Mesothelial cell of epicardium (in vitro differentiated cells): ENCODE measurements around the gene NDST4. TPM values are rescaled to one million over a fixed set of nuclear protein-coding genes. Genes with fewer than 3 reads are reported as not detected.

ENCODE experiments used
- DNase-seq, 2 experiments: peaks; one replicate each; pipeline ENCODE4 v3.0.0; 2021; ENCODE audit warnings: low spot score in 2 of 2; ENCODE audit not compliant: unreplicated experiment in 2 of 2
- H3K27ac Mint-ChIP-seq: 2 replicates; pipeline ENCODE4 v1.8.0; 2021; ENCODE audit warnings: mixed read lengths
- H3K27me3 Mint-ChIP-seq: 2 replicates; pipeline ENCODE4 v1.8.0; 2021; ENCODE audit warnings: low read depth, mixed read lengths
- H3K36me3 Mint-ChIP-seq: 2 replicates; pipeline ENCODE4 v1.8.0; 2021; ENCODE audit warnings: mixed read lengths
- H3K4me1 Mint-ChIP-seq: 2 replicates; pipeline ENCODE4 v1.8.0; 2021; ENCODE audit warnings: mixed read lengths
- H3K4me3 Mint-ChIP-seq: 2 replicates; pipeline ENCODE4 v1.8.0; 2021; ENCODE audit warnings: mild to moderate bottlenecking, moderate library complexity, mixed read lengths
- H3K9me3 Mint-ChIP-seq: 2 replicates; pipeline ENCODE4 v1.8.0; 2021; ENCODE audit warnings: mixed read lengths
- CTCF ChIP-seq: fragments of 200-600 bp; sonication (generic); IDR thresholded peaks from one replicate; pipeline ENCODE4 v1.5.0; 2021; ENCODE audit warnings: antibody characterized with exemption; ENCODE audit not compliant: unreplicated experiment
- total RNA-seq: library from RNA; stranded (reverse); gene quantifications from 3 replicates; pipeline ENCODE4 v1.2.1, GENCODE V29; 2021

NDST4 gene
- total RNA-seq, 1 donor from 2014 or later = 0.09 TPM

GRCh38 chr4:114879916-114880669 lies 233.3 kb downstream of the NDST4 start:
- Mint-ChIP-seq H3K4me1 (no peaks in the 10 kb centered on the region), H3K4me3 (no peak overlapping the region), H3K9me3 (no peaks in the 10 kb centered on the region), H3K27me3 (peaks cover 6% of the 10 kb centered on the region), H3K27ac (no peak overlapping the region), H3K36me3 (no peaks in the 10 kb centered on the region)
- TF ChIP-seq CTCF = no peak
- no peak for DNase-seq

GRCh38 chr4:114875630-114876029 lies 237.8 kb downstream of the NDST4 start:
- H3K27ac Mint-ChIP-seq = no peak overlapping the region
- H3K4me3 Mint-ChIP-seq = no peak overlapping the region
- H3K27me3 Mint-ChIP-seq = no peaks in the 10 kb centered on the region
- DNase-seq = no peak
- H3K4me1 Mint-ChIP-seq = no peaks in the 10 kb centered on the region
- no peaks in the 10 kb centered on the region for H3K36me3 Mint-ChIP-seq
- no peak for TF ChIP-seq CTCF
- no peaks in the 10 kb centered on the region for H3K9me3 Mint-ChIP-seq

GRCh38 chr4:114874321-114874720 lies 239.1 kb downstream of the NDST4 start:
- TF ChIP-seq CTCF = no peak
- no peak overlapping the region for H3K27ac Mint-ChIP-seq
- H3K27me3 Mint-ChIP-seq = no peaks in the 10 kb centered on the region
- H3K36me3 Mint-ChIP-seq = no peaks in the 10 kb centered on the region
- H3K4me3 Mint-ChIP-seq = no peak overlapping the region
- H3K4me1 Mint-ChIP-seq = no peaks in the 10 kb centered on the region
- H3K9me3 Mint-ChIP-seq = no peaks in the 10 kb centered on the region
- DNase-seq = no peak

GRCh38 chr4:114870987-114871386 lies 242.4 kb downstream of the NDST4 start:
- TF ChIP-seq CTCF = no peak
- H3K4me1 Mint-ChIP-seq = no peaks in the 10 kb centered on the region
- no peak overlapping the region for H3K27ac Mint-ChIP-seq
- no peaks in the 10 kb centered on the region for H3K36me3 Mint-ChIP-seq
- no peak overlapping the region for H3K4me3 Mint-ChIP-seq
- no peaks in the 10 kb centered on the region for H3K27me3 Mint-ChIP-seq
- no peaks in the 10 kb centered on the region for H3K9me3 Mint-ChIP-seq
- no peak for DNase-seq

- H3K9me3 Mint-ChIP-seq = no peaks in the 10 kb centered on the region
- H3K36me3 Mint-ChIP-seq = no peaks in the 10 kb centered on the region
- no peak for DNase-seq
- no peak overlapping the region for H3K27ac Mint-ChIP-seq
- no peak for TF ChIP-seq CTCF
- H3K27me3 Mint-ChIP-seq = peaks cover 4% of the 10 kb centered on the region
- H3K4me1 Mint-ChIP-seq = no peaks in the 10 kb centered on the region
- no peak overlapping the region for H3K4me3 Mint-ChIP-seq
Observed at GRCh38 chr4:114866901-114867670, 246.3 kb downstream of the NDST4 start.
